Suppressor macrophage treated with lipopolysaccharide for 1 hour (primary cell): ENCODE data around the gene ASB8.
A peak's percentile ranks its signal among the peaks of the same experiment; 100 is the strongest.
"Not testable (repeated sequence)": the region's sequence is repeated elsewhere in the genome, so short reads cannot be mapped to it uniquely, and the experiment has no call there.

Experiments used
- DNase-seq, 3 donors: peaks; one replicate each; pipeline ENCODE4 v3.0.0-alpha.2; 2020 to 2022

ASB8 gene

GRCh38 chr12:48182631-48183030 lies 25.3 kb upstream of the ASB8 start:
- DNase-seq: peak; percentile 31 to 57 (median 34)

DNA sequence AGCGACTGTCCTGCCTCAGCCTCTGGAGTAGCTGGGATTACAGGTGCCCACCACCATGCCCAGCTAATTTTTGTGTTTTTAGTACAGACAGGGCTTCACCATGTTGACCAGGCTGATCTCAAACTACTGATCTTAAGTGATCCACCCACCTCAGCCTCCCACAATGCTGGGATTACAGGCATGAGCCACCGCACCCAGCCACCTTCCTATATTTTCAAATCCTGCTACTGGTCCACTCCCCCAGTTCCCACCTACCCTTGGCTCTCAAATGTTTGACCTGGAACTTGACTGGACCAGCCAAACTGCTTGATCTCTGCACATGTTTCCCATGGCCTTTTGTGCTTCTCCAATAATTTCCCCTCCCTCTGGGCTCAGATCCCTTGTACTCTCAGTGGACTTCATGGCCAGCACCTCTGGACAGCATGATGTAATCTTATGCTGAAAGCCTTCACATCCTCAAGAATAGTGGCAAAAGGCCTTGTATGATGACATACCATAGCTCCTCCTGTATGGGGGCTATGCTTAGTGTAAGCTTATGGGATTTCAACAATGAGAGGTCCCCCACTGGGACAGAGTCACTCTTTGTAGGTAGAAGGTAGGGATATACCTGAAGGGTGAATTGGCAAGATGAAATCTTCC lies 23.7 kb upstream of the ASB8 start:
- no peak for DNase-seq

GRCh38 chr12:48180424-48180823 lies 23.1 kb upstream of the ASB8 start:
- no peak for DNase-seq

DNA sequence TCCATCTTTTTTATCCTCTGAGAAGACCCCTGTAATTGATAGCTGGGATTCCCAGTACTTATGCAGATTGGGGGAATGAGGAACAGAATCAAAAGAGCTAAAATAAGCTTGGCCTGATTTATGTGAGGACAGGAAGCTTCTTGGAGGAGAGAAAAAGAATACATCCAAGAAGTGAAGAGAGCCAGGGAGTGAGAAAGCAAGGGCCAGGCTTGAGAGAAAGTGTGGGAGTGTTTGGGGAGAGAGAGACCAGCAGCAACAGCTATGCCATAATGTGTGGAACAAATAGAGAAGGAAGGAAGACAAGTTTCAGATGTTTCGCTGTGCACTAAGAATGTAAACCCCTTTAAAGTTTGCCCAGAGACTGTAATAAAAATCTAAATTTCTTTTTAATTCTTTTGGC lies 22.2 kb upstream of the ASB8 start:
- no peak for DNase-seq

- DNase-seq: no peak
These were observed 20.7 kb upstream of the ASB8 start for GRCh38 chr12:48177982-48178381.

DNA sequence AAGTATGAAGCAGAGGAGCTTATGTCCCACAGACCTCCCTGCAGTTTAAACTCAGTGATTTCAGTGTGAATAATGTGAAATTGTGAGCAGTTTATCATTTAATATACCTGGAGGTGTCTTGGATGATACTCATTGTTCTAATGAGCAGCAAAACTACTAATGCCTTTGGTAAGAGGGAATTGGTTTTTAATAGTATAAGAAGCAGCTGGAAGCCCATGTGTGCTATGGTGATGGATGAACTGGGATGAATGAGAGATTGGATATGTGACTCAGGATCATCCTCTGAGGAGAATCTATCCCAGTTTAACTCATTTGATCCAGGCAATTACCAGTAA lies 19.1 kb upstream of the ASB8 start:
- no peak for DNase-seq

DNA sequence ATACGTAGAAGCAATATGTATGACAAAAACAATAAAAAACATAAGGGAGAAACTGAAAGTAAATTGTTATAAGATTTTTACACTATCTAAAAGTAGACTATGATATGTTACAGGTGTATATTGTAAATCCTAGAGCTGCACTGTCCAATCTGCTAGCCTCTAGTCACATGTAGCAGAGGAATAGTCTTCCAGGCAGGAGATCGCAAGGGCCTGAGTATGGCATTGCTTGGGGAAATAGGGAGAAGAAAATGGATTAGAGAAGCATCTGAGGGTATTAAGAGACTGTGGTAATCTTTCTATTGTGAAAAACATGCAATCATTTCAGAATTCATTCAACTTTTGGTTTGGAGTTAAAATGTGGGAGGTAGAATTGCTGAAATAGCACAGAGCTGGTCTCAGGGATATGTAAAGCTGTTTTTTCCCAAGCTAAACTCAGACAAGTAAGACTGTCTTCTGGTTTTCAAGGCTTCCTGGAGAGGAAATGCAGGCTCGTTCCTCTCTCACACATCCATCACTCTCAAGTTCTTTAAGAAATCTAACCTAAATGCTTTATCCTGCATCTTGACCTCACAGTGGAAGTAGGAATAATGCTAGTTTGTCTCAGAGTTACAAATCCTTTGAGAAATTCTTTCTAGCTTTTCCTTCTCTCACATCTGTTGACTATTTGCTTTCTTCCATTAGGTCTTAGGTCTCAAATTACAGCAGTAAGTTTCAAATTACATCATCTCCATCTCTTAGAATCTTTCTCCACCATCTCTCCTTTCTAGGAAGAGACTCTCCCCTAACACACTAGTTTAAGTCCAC lies 18.5 kb upstream of the ASB8 start:
- DNase-seq: no peak

DNA sequence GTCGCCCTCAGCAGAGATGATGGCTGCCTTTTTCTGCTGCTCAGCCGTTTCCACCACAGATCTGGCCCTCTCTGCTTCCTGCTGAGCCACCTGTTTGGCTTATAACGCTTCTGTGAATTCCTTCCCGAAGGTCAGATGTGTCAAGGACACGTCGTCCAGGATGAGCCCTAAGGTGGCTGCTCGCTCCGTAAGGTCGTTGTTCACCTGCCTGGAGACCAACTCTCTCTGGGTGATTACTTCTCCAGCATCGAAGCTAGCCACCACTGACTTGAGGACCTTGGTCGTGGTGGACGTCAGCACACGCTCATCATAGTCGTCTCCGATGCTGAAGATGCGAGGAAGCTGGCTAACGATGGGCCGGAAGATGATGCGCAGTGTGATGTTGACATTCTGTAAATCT lies 11.7 kb upstream of the ASB8 start:
- no peak for DNase-seq

DNA sequence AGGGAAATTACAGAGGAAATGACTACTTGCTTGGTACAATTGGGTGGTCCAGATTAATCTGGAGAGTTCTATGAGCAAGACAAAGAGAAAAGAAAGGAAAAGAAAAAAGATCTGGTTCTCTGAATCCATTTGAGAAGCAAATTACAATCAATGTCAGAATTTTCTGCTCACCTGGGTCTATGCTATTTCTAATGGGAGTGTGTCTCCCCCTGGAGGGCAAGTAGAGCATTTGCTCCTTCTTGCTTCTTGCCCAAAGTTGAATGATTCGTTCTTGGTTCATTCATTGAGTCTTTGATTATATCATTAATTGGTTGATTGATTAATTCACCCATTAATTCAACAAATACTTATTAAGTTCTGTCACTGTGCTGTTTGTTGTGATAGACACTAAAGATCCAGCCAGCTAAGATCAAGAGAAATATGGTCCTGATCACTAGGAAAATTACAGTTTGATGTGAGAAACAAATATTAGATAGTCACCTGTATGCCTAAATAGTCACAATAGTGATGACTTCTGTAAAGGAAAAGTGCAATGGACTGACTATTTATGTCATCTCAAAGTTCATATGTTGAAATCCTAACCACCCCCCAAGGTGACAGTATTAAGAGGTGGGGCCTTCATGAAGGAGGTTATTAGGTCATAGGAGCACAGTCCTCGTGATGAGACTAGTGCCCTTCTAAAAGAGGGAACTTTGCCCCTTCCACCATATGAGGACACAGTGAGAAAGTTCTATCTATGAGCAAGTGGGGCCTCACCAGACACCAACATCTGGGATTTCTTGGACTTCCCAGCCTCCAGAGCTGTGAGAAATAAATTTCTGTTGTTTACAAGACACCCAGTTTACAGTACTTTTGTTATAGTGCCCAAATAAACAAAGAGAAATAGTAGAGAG lies 8.0 kb upstream of the ASB8 start:
- peak; percentile 57 to 74 (median 71) for DNase-seq

GRCh38 chr12:48164451-48164850 lies 7.1 kb upstream of the ASB8 start:
- no peak for DNase-seq

GRCh38 chr12:48163150-48163747 lies 5.9 kb upstream of the ASB8 start:
- DNase-seq: no peak

DNA sequence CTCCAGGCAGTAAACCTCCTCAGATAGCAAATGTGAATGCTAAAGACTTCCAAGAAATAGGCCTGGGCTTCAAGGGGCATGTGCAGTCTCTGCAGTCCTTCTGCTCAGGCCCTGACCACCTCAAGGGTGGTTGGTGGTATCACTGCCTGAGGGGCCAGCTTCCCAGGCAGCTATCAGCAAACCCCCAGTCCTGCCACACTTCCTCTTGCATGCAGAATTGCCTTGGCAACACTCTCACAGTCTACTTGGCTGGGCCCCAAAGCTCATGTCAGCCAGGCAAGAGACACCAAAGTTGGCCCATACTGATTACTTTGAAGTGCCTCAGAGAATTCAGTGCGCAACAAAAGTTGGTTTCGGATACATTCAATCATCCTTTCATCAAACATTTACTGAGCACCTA lies 3.5 kb upstream of the ASB8 start:
- DNase-seq: no peak

- no peak for DNase-seq
These were observed 2.7 kb upstream of the ASB8 start for GRCh38 chr12:48160046-48160445.

DNA sequence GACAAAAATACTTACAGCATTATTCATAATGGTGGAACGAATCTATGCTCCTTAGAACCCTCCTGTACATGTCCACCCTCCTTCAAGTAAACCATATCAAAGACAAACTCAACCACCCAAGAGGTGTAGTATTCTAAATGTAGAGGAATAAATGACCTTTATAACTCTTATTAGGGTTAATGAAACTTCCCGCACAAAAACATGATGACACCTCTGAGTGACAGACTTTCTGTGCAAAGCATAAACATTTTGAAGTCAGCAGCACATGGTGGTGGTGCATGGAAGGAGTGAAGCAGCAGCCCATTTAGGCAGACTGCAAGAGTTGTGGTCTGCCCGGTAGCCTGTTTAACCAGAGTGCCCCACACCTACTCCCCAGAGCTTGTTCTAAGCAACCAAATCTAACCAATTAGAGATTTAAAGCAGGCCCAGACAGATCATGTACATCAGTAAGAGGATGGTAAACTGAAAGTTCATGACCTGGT lies 615 bp upstream of the ASB8 start:
- DNase-seq: no peak

GRCh38 chr12:48156652-48157017 lies 680 bp downstream of the ASB8 start:
- no peak for DNase-seq

- DNase-seq: not testable (repeated sequence)
These were observed 1.5 kb downstream of the ASB8 start for GRCh38 chr12:48155786-48156185.

GRCh38 chr12:48151103-48151771 lies 6.1 kb downstream of the ASB8 start:
- DNase-seq: no peak

DNA sequence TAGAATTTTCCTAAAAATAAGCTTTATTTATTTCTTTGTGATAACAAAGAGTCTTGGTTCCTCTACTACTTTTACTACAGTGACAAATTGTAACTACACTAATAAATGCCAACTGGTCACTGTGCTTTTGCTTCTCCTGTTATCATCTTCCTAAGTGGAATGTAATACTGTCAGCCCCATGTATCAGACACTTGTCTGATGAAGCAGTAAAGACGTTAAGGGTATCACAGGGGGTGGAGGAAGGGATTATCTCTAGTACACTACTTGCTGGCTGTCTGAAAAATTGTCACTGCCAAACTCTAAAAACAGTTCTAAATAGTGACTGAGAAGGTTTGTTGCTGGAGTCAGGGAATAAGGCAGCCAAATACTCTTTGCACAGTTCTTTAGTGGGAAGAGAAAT lies 11.3 kb downstream of the ASB8 start:
- DNase-seq: no peak

GRCh38 chr12:48143898-48144297 lies 13.4 kb downstream of the ASB8 start:
- no peak for DNase-seq

- DNase-seq: no peak
These were observed 14.3 kb downstream of the ASB8 start for GRCh38 chr12:48142818-48143674.

- DNase-seq: no peak
These were observed 22.3 kb downstream of the ASB8 start for GRCh38 chr12:48135027-48135426.

DNA sequence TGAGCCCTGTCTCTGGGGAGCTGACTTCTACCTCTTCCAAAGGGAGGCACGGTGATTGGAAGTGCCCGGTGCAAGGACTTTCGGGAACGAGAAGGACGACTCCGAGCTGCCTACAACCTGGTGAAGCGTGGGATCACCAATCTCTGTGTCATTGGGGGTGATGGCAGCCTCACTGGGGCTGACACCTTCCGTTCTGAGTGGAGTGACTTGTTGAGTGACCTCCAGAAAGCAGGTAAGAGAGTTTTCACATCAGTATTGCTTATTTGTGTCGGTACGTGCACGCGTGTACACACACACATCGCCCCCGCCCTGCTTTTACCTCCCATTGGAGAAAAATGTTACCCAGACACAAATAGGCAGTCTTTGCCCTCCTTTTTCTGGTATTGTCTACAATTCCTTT lies 24.5 kb downstream of the ASB8 start:
- DNase-seq: no peak
